Common myeloid progenitor, CD34-positive (primary cell): ENCODE measurements around the gene RAB7A.

Source experiments
- CTCF ChIA-PET: fragments of 350-600 bp; sonication (Branson Sonifier 250); formaldehyde crosslinking; loops from one replicate; lab custom pipeline; 2021; ENCODE audit warnings: antibody characterized with exemption; lab: Charles Lee
- POLR2A ChIA-PET: fragments of 350-600 bp; sonication (Branson Sonifier 250); formaldehyde crosslinking; loops from one replicate; lab custom pipeline; 2021; ENCODE audit warnings: antibody characterized with exemption; lab: Charles Lee
- DNase-seq, 3 donors: peaks; one replicate each; pipeline versions ENCODE4 v3.0.0 to v3.0.0-alpha.2; 2013
- H3K27ac ChIP-seq, 2 experiments: 1 replicate in 1 of 2; 2 replicates in 1 of 2; pipeline ENCODE4 v1.7.0; 2013; ENCODE audit warnings: inconsistent platforms in 2 of 2, low read length in 2 of 2, mild to moderate bottlenecking in 2 of 2, low read depth in 1 of 2, moderate library complexity in 1 of 2; ENCODE audit not compliant: severe bottlenecking in 2 of 2, insufficient read depth in 1 of 2, poor library complexity in 1 of 2
- H3K27me3 ChIP-seq, 5 experiments: replicated peaks in 2 of 5; 1 replicate in 3 of 5; 2 replicates in 2 of 5; pipeline versions ENCODE4 v1.6.1 to v1.7.0; 2013; ENCODE audit warnings: low read length in 4 of 5, mild to moderate bottlenecking in 2 of 5, moderate library complexity in 2 of 5, inconsistent platforms in 1 of 5; ENCODE audit not compliant: insufficient read depth in 5 of 5, control insufficient read depth in 4 of 5
- H3K36me3 ChIP-seq, 4 experiments: 1 replicate in 2 of 4; 2 replicates in 2 of 4; pipeline versions ENCODE4 v1.6.1 to v1.7.0; 2013; ENCODE audit warnings: low read length in 3 of 4, control low read depth in 1 of 4, mild to moderate bottlenecking in 1 of 4; ENCODE audit not compliant: control insufficient read depth in 4 of 4, insufficient read depth in 4 of 4
- H3K4me1 ChIP-seq, 4 experiments: 1 replicate in 3 of 4; 2 replicates in 1 of 4; pipeline versions ENCODE4 v1.6.1 to v1.7.1; 2013; ENCODE audit warnings: low read length in 3 of 4, mild to moderate bottlenecking in 3 of 4, control low read depth in 1 of 4, inconsistent platforms in 1 of 4, moderate library complexity in 1 of 4; ENCODE audit not compliant: control insufficient read depth in 4 of 4, insufficient read depth in 4 of 4; ENCODE audit errors: control extremely low read depth in 1 of 4
- H3K4me3 ChIP-seq, 7 experiments: 1 replicate in 4 of 7; 2 replicates in 3 of 7; pipeline versions ENCODE4 v1.5.1 to v1.7.0; 2013; ENCODE audit warnings: mild to moderate bottlenecking in 7 of 7, low read length in 6 of 7, moderate library complexity in 6 of 7, inconsistent platforms in 2 of 7, low read depth in 2 of 7, control low read depth in 1 of 7; ENCODE audit not compliant: insufficient read depth in 4 of 7, control insufficient read depth in 1 of 7; ENCODE audit errors: extremely low read depth in 1 of 7
- H3K9me3 ChIP-seq, 5 experiments: 1 replicate in 4 of 5; 2 replicates in 1 of 5; pipeline versions ENCODE4 v1.6.1 to v1.7.1; 2013; ENCODE audit warnings: low read length in 4 of 5, mild to moderate bottlenecking in 2 of 5, inconsistent platforms in 1 of 5, low read depth in 1 of 5, moderate library complexity in 1 of 5; ENCODE audit not compliant: control insufficient read depth in 4 of 5, insufficient read depth in 2 of 5; ENCODE audit errors: control extremely low read depth in 1 of 5
- WGBS: methylation state at CpG from one replicate; pipeline ENCODE4 v1.1.5; 2013; ENCODE audit not compliant: insufficient coverage; 5-methylcytosine and 5-hydroxymethylcytosine counted together

Gene RAB7A

DNA sequence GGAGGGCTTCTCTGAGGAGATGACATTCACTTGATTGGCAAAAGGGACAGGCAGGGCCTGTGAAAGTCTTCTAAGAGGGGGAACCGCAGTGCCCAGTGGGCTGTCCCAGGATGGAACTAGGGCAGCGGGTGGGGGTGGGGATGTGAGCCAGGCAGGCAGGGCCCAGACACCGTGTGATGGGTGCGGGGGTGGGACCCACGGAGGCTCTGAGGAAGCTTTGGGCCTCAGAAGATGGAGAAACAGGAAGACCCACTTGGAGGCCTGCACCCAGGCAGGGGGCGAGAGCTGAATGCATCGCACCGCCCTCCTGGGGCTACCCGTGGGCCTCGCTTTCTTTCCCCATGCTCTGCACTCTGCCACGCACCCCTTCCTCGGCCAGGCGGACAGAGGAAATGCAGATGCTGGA lies 120.5 kb downstream of the RAB7A start:
- Histone ChIP-seq H3K27ac (peak overlapping the region in 1 of 2 experiments; percentile 77), H3K27me3 (no peaks in the 10 kb centered on the region), H3K4me1 (peaks cover 0 to 52% (median 36%) of the 10 kb centered on the region in 4 experiments), H3K36me3 (no peaks in the 10 kb centered on the region), H3K9me3 (no peaks in the 10 kb centered on the region), H3K4me3 (peak overlapping the region in 5 of 7 experiments; percentile 32 to 71 (median 52))
- no peak for DNase-seq
- ChIA-PET POLR2A (interaction anchor here (1.1 to 1.4 kb wide), 2 partner anchors 32 to 229 kb away, joined by 3 to 4 read pairs; no protein-coding TSS in a partner anchor), CTCF (interaction anchor here (0.9 to 4.8 kb wide), 19 partner anchors 10 to 168 kb away, joined by 3 to 20 read pairs (median 4); partner anchors contain the start of gene ACAD9)
- WGBS: 32% methylated on average over 9 of the region's 13 CpGs

DNA sequence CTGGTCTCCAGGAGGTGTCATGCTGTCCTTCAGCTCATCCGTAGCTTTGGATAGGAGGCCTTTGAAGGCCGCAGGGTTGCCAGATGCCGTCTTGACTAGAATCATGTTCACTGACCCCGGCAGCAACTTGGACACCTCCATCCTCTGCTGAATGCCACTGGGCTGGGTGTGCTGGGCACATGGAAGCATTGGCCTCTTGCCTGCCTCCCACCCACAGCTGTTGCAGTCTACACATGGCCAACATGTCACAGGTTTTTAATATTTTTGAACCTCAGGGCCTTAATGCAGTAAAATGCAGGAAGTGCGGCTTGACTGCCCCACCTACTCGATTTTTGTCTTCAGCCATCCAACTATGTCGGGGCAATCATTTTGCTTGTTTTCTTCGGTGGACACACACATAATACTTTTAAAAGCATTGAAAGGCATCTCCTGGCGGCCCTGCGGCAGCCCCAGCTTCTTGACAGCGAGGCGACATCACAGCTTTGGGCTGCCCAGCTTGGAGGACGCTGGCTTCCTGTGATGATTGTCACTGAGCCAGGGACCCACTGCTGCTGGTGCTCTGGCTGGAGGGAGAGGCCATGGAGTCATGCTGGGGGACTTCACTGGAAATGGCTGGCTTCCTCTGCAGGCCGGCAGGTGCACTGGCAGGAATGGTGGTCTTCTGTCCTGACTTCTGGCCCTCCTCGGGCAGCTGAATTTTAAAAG lies 121.8 kb downstream of the RAB7A start:
- Histone ChIP-seq H3K27ac (no peak overlapping the region), H3K9me3 (no peaks in the 10 kb centered on the region), H3K27me3 (no peaks in the 10 kb centered on the region), H3K36me3 (no peaks in the 10 kb centered on the region), H3K4me3 (peak overlapping the region in 1 of 7 experiments; percentile 17), H3K4me1 (peaks cover 0 to 52% (median 36%) of the 10 kb centered on the region in 4 experiments)
- POLR2A ChIA-PET: no interaction called here
- DNase-seq: no peak
- 93% methylated on average over 15 of the region's 15 CpGs for WGBS
- CTCF ChIA-PET: interaction anchor here (0.8 to 4.8 kb wide), 13 partner anchors 9 to 239 kb away, joined by 3 to 20 read pairs (median 4); no protein-coding TSS in a partner anchor

DNA sequence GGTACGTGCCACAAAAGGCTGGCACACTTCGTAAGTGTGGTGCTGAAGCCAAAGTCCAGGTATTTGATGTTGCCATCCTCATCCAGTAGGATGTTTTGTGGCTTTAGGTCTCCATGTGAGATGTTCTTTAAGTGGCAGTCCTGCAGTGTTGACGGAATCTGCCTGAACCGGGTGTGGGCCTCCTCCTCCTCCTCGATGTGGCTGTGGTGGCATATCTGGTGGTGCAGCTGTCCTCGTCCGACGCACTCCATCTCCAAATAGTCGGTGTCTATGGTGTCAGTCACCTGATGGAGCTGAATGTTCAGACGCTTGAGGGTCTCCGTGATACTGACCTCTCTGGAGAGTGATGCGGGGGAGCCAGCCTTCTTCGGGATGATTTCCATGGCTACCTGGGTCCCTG lies 123.0 kb downstream of the RAB7A start:
- POLR2A ChIA-PET: no interaction called here
- H3K4me3 ChIP-seq: no peak overlapping the region
- peaks cover 0 to 7% (median 5%) of the 10 kb centered on the region in 5 experiments for H3K9me3 ChIP-seq
- H3K4me1 ChIP-seq: peaks cover 0 to 52% (median 36%) of the 10 kb centered on the region in 4 experiments
- no peaks in the 10 kb centered on the region for H3K36me3 ChIP-seq
- 99% methylated on average over 13 of the region's 13 CpGs for WGBS
- CTCF ChIA-PET: interaction anchor here (1.2 to 1.7 kb wide), 2 partner anchors 31 to 65 kb away, joined by 3 to 4 read pairs; no protein-coding TSS in a partner anchor
- H3K27ac ChIP-seq: no peak overlapping the region
- no peaks in the 10 kb centered on the region for H3K27me3 ChIP-seq
- peak in 1 of 3 donors; percentile 50 for DNase-seq

DNA sequence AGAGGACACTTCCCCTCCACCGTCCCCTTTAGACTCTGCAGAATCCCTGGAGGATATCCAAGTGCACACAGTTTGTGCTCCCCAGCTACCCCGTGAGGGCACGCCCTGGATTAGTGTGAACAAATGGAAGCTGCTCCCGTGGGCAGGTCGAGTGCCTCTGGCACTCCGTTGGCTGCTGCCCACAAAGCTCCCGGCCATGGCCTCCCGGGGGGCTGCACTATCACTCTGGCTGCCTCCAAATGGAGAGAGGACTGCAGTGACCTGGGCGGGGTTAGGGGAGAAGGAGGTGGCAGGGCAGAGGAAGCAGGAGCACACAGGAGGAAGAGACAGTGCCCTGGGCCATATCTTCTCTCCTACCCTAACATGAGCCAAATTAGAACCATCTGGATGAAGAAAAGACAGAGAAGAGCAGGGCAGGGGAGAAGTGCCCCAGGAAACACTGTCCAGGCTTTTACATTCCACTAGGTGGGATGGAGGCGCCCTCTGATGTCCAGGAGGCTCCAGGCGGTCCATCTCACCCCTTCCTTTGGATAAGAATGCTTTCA lies 124.0 kb downstream of the RAB7A start:
- DNase-seq: no peak
- 94% methylated on average over 8 of the region's 11 CpGs for WGBS
- Histone ChIP-seq H3K27ac (no peak overlapping the region), H3K36me3 (no peaks in the 10 kb centered on the region), H3K4me1 (peaks cover 0 to 48% (median 28%) of the 10 kb centered on the region in 4 experiments), H3K4me3 (no peak overlapping the region), H3K27me3 (no peaks in the 10 kb centered on the region), H3K9me3 (peaks cover 0 to 14% (median 14%) of the 10 kb centered on the region in 5 experiments)
- ChIA-PET CTCF (no interaction called here), POLR2A (no interaction called here)

DNA sequence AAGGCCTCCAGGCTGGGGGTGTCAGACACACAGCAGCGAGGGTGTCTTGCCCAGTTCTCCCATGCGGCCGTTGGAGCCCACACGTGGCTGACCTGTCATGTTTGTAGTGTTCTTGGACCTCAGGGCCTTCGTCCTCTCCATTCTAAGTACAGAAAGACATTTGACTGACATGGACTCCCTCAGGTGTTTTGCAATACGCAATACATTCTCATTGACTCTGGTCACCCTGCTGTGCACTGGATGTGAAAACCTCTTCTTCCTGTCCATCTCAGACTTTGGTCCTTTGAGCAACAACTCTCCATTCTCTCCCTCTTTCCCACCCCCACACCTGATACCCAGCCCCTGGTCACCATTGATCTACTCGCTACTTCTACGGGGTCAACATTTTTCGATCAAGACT lies 124.6 kb downstream of the RAB7A start:
- 94% methylated on average over 6 of the region's 9 CpGs for WGBS
- ChIA-PET POLR2A (no interaction called here), CTCF (no interaction called here)

GRCh38 chr3:128851601-128852000 lies 125.6 kb downstream of the RAB7A start:
- H3K9me3 ChIP-seq: peaks cover 0 to 29% (median 22%) of the 10 kb centered on the region in 5 experiments
- ChIA-PET POLR2A (no interaction called here), CTCF (no interaction called here)
- no peaks in the 10 kb centered on the region for H3K27me3 ChIP-seq
- 60% methylated on average over 2 of the region's 4 CpGs for WGBS
- H3K27ac ChIP-seq: no peak overlapping the region
- no peak overlapping the region for H3K4me3 ChIP-seq
- no peaks in the 10 kb centered on the region for H3K36me3 ChIP-seq
- H3K4me1 ChIP-seq: peaks cover 0 to 33% (median 13%) of the 10 kb centered on the region in 4 experiments
- no peak for DNase-seq

More for the DNA sequence above, 124.6 kb downstream of the RAB7A start:
- Histone ChIP-seq H3K27ac (no peak overlapping the region), H3K36me3 (no peaks in the 10 kb centered on the region), H3K9me3 (peaks cover 0 to 19% (median 18%) of the 10 kb centered on the region in 5 experiments), H3K27me3 (no peaks in the 10 kb centered on the region), H3K4me3 (no peak overlapping the region), H3K4me1 (peaks cover 0 to 42% (median 23%) of the 10 kb centered on the region in 4 experiments)
- no peak for DNase-seq

DNA sequence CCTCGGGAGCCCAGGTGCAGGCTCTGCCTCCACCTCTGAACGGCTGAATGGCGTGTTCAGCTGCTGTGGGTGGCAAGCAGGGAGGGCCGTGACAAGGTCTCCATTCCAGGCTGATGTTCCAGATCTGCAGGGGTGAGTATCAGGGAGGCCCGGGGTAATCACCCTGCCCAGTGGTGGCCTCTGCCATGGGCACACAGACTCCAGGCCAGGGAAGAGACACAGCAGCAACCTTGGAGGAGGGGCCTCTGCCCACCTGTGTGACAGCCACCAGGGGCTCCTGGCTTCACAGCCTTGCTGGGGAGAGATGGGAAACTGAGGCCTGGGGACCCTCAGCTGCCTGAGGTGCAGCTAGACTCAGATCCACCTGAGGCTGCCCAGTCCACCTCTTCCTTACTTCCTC lies 127.8 kb downstream of the RAB7A start:
- no peak for DNase-seq
- peaks cover 0 to 13% (median 0%) of the 10 kb centered on the region in 4 experiments for H3K4me1 ChIP-seq
- POLR2A ChIA-PET: no interaction called here
- 96% methylated on average over 4 of the region's 5 CpGs for WGBS
- H3K27ac ChIP-seq: no peak overlapping the region
- peaks cover 2 to 47% (median 37%) of the 10 kb centered on the region in 5 experiments for H3K9me3 ChIP-seq
- H3K4me3 ChIP-seq: peak overlapping the region in 1 of 7 experiments; percentile 1
- no peaks in the 10 kb centered on the region for H3K36me3 ChIP-seq
- H3K27me3 ChIP-seq: no peaks in the 10 kb centered on the region
- CTCF ChIA-PET: interaction anchor here (1.0 to 2.2 kb wide), 3 partner anchors 10 to 24 kb away, joined by 3 to 12 read pairs (median 6); no protein-coding TSS in a partner anchor
